Smooth muscle cell (in vitro differentiated cells): Measurements from ENCODE around the gene UPF1. TPM values are rescaled to one million over a fixed set of nuclear protein-coding genes. Genes with fewer than 3 reads are reported as not detected.

Experiments
- DNase-seq: peaks from one replicate; lab custom pipeline; 2025; ENCODE audit not compliant: unreplicated experiment; lab: John Stamatoyannopoulos, UW
- H2AFZ ChIP-seq: fragments of 200-600 bp; sonication (generic); 2 replicates; pipeline ENCODE4 v1.6.0; 2016; ENCODE audit warnings: antibody characterized with exemption, low read depth, mild to moderate bottlenecking
- H3F3A ChIP-seq: fragments of 200-600 bp; sonication (generic); 2 replicates; pipeline ENCODE4 v1.6.0; 2017; ENCODE audit warnings: antibody characterized with exemption, low read depth
- H3K27ac ChIP-seq: fragments of 200-600 bp; sonication (generic); 2 replicates; pipeline ENCODE4 v1.5.1; 2016; ENCODE audit warnings: low read depth, mild to moderate bottlenecking
- H3K27me3 ChIP-seq: fragments of 200-600 bp; sonication (generic); 2 replicates; pipeline ENCODE4 v1.6.1; 2016; ENCODE audit warnings: low read depth, mild to moderate bottlenecking
- H3K36me3 ChIP-seq: fragments of 200-600 bp; sonication (generic); 2 replicates; pipeline ENCODE4 v1.5.1; 2016; ENCODE audit warnings: low read depth
- H3K4me1 ChIP-seq: fragments of 200-600 bp; sonication (generic); 2 replicates; pipeline ENCODE4 v1.5.1; 2016; ENCODE audit warnings: low read depth
- H3K4me2 ChIP-seq: fragments of 200-600 bp; sonication (generic); 2 replicates; pipeline ENCODE4 v1.6.0; 2016; ENCODE audit warnings: mild to moderate bottlenecking
- H3K4me3 ChIP-seq: fragments of 200-600 bp; sonication (generic); 2 replicates; pipeline ENCODE4 v1.5.1; 2016; ENCODE audit warnings: mild to moderate bottlenecking
- H3K79me2 ChIP-seq: fragments of 200-600 bp; sonication (generic); 2 replicates; pipeline ENCODE4 v1.6.0; 2016; ENCODE audit warnings: low read depth, mild to moderate bottlenecking
- H3K9ac ChIP-seq: fragments of 200-600 bp; sonication (generic); 2 replicates; pipeline ENCODE4 v1.6.0; 2016; ENCODE audit warnings: low read depth
- H3K9me3 ChIP-seq: fragments of 200-600 bp; sonication (generic); replicated peaks from 2 replicates; pipeline ENCODE4 v1.5.1; 2016; ENCODE audit warnings: low read depth
- H4K20me1 ChIP-seq: fragments of 200-600 bp; sonication (generic); 2 replicates; pipeline ENCODE4 v1.6.0; 2016; ENCODE audit warnings: low read depth
- CTCF ChIP-seq: fragments of 200-600 bp; sonication (generic); IDR thresholded peaks from 2 replicates; pipeline ENCODE4 v1.5.1; 2017; ENCODE audit warnings: borderline replicate concordance, mild to moderate bottlenecking, antibody characterized with exemption; ENCODE audit not compliant: insufficient read depth, poor library complexity, severe bottlenecking
- WGBS: methylation state at CpG from one replicate; pipeline ENCODE4 v1.1.7; 2016; ENCODE audit warnings: low lambda C conversion rate; 5-methylcytosine and 5-hydroxymethylcytosine counted together
- polyA plus RNA-seq: library from polyadenylated mRNA; unstranded; fragments of >200 nt; fragmentation: Nextera tagmentation; extraction: Ambion mirVana; gene quantifications from 2 replicates; pipeline ENCODE4 v1.2.1, GENCODE V29; 2016
- total RNA-seq: library from RNA; depleted of rRNA; stranded (reverse); fragments of >200 nt; gene quantifications from 2 replicates; pipeline ENCODE4 v1.2.3, GENCODE V29; 2014

The UPF1 gene
- total and polyA plus RNA-seq, 2 experiments from 2014 or later, result 30.3 to 37.8 TPM

- no peak overlapping the region for H3K4me2 ChIP-seq
- H3K79me2 ChIP-seq, result no peaks in the 10 kb centered on the region
- H2AFZ ChIP-seq, result no peak overlapping the region
- DNase-seq, result no peak
- no peaks in the 10 kb centered on the region for H3K36me3 ChIP-seq
- 96% methylated on average over 32 of the region's 33 CpGs for WGBS
- TF ChIP-seq CTCF, result no peak
- H3K9me3 ChIP-seq, result no peaks in the 10 kb centered on the region
- H4K20me1 ChIP-seq, result peaks cover 31% of the 10 kb centered on the region
- H3F3A ChIP-seq, result peaks cover 6% of the 10 kb centered on the region
- no peak overlapping the region for H3K4me3 ChIP-seq
- H3K27me3 ChIP-seq, result no peaks in the 10 kb centered on the region
- no peak overlapping the region for H3K9ac ChIP-seq
- no peaks in the 10 kb centered on the region for H3K4me1 ChIP-seq
- no peak overlapping the region for H3K27ac ChIP-seq
These were observed 31.4 kb downstream of the UPF1 start for GRCh38 chr19:18862976-18863842.

- Histone ChIP-seq H3K4me1 (no peaks in the 10 kb centered on the region), H2AFZ (no peak overlapping the region), H3K27me3 (no peaks in the 10 kb centered on the region), H3K9ac (no peak overlapping the region), H3K36me3 (no peaks in the 10 kb centered on the region), H3K27ac (no peak overlapping the region), H3K79me2 (no peaks in the 10 kb centered on the region), H3F3A (peaks cover 6% of the 10 kb centered on the region), H3K4me2 (no peak overlapping the region), H3K9me3 (no peaks in the 10 kb centered on the region), H3K4me3 (no peak overlapping the region), H4K20me1 (peaks cover 33% of the 10 kb centered on the region)
- DNase-seq, result no peak
- WGBS, result 93% methylated on average over 16 of the region's 16 CpGs
- TF ChIP-seq CTCF, result no peak
These were observed 32.1 kb downstream of the UPF1 start for GRCh38 chr19:18863843-18864362.

GRCh38 chr19:18865106-18865972 lies 33.6 kb downstream of the UPF1 start:
- Histone ChIP-seq H3K36me3 (no peaks in the 10 kb centered on the region), H3K9ac (no peak overlapping the region), H3K27me3 (no peaks in the 10 kb centered on the region), H3K79me2 (no peaks in the 10 kb centered on the region), H3F3A (peaks cover 6% of the 10 kb centered on the region), H3K4me3 (no peak overlapping the region), H2AFZ (no peak overlapping the region), H4K20me1 (peaks cover 33% of the 10 kb centered on the region), H3K4me1 (no peaks in the 10 kb centered on the region), H3K9me3 (no peaks in the 10 kb centered on the region), H3K27ac (no peak overlapping the region), H3K4me2 (no peak overlapping the region)
- 94% methylated on average over 27 of the region's 27 CpGs for WGBS
- no peak for DNase-seq
- no peak for TF ChIP-seq CTCF
